Activated naive CD4-positive, alpha-beta T cell treated with anti-CD3 and anti-CD28 coated beads, Interleukin-2, amount 50 U/mL, for 16 hours (primary cell): ENCODE results near the gene TNPO1.
"Not testable (repeated sequence)": the region's sequence is repeated elsewhere in the genome, so short reads cannot be mapped to it uniquely, and the experiment has no call there.

Source experiments
- DNase-seq: peaks from one replicate; pipeline ENCODE4 v3.0.0-alpha.2; 2020

TNPO1 gene

GRCh38 chr5:72816284-72817075 lies at the start of gene TNPO1:
TNPO1 (plus strand) TSS chr5:72816661; CDS start chr5:72816738, 77 bp downstream.
- peak; percentile 85 for DNase-seq

GRCh38 chr5:72767289-72768010 lies 49.0 kb upstream of the TNPO1 start:
- no peak for DNase-seq

GRCh38 chr5:72770266-72770665 lies 46.2 kb upstream of the TNPO1 start:
- DNase-seq: no peak

GRCh38 chr5:72776684-72777083 lies 39.8 kb upstream of the TNPO1 start:
- DNase-seq: no peak

- no peak for DNase-seq
Observed at GRCh38 chr5:72779520-72779919, 36.9 kb upstream of the TNPO1 start.

GRCh38 chr5:72783354-72783753 lies 33.1 kb upstream of the TNPO1 start:
- DNase-seq: no peak

- DNase-seq: no peak
Observed at GRCh38 chr5:72784129-72784528, 32.3 kb upstream of the TNPO1 start.

GRCh38 chr5:72785801-72786200 lies 30.7 kb upstream of the TNPO1 start:
- DNase-seq: no peak

GRCh38 chr5:72786676-72787075 lies 29.8 kb upstream of the TNPO1 start:
- DNase-seq: no peak

- DNase-seq: no peak
Observed at GRCh38 chr5:72788866-72789505, 27.5 kb upstream of the TNPO1 start.

- DNase-seq: no peak
Observed at GRCh38 chr5:72790186-72790585, 26.3 kb upstream of the TNPO1 start.

- not testable (repeated sequence) for DNase-seq
Observed at GRCh38 chr5:72792662-72793061, 23.8 kb upstream of the TNPO1 start.

- no peak for DNase-seq
Observed at GRCh38 chr5:72796001-72796400, 20.5 kb upstream of the TNPO1 start.

GRCh38 chr5:72799721-72800120 lies 16.7 kb upstream of the TNPO1 start:
- no peak for DNase-seq

GRCh38 chr5:72808637-72809036 lies 7.8 kb upstream of the TNPO1 start:
- not testable (repeated sequence) for DNase-seq

- DNase-seq: no peak
Observed at GRCh38 chr5:72811849-72812248, 4.6 kb upstream of the TNPO1 start.

GRCh38 chr5:72812488-72812887 lies 4.0 kb upstream of the TNPO1 start:
- DNase-seq: no peak

- no peak for DNase-seq
Observed at GRCh38 chr5:72814104-72814503, 2.4 kb upstream of the TNPO1 start.

- no peak for DNase-seq
Observed at GRCh38 chr5:72814864-72815263, 1.6 kb upstream of the TNPO1 start.

GRCh38 chr5:72815580-72816283 lies 729 bp upstream of the TNPO1 start:
- DNase-seq: no peak

GRCh38 chr5:72817076-72817481 lies 618 bp downstream of the TNPO1 start:
- DNase-seq: peak; percentile 35

- no peak for DNase-seq
Observed at GRCh38 chr5:72817671-72818266, 1.3 kb downstream of the TNPO1 start.
